ENCODE results near the gene PPP1R12B.
"Not testable (repeated sequence)": the region's sequence is repeated elsewhere in the genome, so short reads cannot be mapped to it uniquely, and the experiment has no call there.

Gene PPP1R12B

DNA sequence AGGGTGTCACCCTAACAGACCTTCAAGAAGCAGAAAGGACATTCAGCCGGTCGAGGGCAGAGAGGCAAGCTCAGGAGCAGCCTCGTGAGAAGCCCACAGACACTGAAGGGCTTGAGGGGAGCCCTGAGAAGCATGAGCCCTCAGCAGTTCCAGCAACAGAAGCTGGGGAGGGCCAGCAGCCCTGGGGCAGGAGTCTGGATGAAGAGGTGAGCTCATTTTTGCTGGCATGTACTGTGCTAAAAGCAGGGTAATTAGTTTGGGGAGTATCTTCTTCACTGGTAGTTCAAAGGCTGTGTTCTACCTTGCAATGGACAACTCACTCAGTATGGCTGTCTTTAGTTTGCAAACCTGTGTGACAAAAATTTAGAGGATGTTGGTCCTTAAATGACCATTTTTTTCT, 144.6 kb downstream of the PPP1R12B start:
- DNase-seq: not testable (repeated sequence)

DNA sequence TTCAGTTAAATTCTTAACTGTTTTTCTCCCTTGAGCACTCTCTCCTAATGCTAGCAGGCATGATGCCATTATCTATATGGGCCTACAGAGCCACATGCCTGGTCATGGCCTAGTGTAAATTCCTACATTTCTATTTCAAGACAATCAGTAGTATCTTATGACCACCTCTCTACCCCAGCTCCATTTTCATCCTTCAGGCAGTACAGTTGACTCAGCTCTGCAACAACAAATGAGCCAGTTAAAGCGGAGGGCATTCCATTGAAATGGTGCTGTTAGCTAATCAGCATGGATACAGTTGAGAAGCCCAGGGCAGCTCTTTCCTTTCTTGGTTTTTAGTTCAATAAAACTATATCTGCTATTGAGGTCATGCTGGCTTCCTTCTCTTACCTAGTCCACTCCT, 150.0 kb downstream of the PPP1R12B start:
- no peak for DNase-seq

DNA sequence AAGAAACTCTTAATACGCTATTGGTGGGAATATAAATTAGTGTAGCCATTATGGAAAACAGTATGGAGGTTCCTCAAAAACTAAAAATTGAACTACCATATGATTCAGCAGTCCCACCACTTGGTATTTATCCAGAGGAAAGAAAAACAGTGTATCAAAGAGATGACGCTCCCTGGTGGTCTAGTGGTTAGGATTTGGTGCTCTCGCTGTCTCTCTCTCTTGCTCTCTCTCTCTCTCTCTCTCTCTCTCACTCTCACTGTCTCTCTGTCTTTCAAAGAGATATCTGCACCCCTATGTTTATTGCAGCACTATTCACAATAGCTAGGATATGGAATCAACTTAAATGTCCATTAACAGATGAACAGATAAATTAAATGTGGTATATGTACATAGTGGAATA, 151.5 kb downstream of the PPP1R12B start:
- DNase-seq: not testable (repeated sequence)

DNA sequence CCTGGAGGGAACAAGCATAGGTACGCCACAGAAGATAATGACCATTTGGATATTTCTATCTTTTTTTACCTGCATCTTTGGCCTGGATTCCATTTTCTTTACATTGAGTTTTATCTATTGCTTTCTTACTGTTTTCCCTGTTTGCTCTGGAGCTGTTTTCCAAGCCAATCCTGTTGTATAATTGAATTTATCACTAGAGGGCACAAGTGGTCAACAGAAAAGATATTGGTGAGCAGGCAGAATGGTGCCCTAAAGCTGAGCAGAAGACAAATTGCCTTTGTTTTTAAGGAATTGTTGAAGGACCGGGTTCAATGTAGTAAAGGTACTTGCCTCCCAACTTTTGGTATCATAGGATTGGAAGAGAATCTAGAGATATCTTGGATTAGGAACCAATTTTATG, 152.8 kb downstream of the PPP1R12B start:
- peak; percentile 10 for DNase-seq

DNA sequence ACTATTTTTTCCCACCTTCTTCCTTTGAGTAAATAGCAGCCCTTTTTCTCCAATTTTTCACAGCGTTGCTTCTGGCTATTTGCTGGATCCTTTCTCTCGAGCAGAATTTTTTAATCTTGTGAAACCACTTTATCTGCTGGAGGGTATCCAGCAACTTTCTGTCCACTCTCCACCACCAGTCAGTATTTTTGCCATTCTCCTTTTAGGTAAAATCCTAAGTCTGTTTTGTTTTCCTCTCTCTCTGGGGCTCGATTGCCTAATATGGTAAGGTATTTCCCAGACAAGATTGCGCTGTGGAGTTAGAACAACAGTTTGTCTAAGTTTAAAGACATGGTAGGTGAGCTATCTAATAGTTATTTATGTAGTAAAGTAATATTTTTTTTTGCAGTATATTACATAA, 156.9 kb downstream of the PPP1R12B start:
- DNase-seq: no peak

DNA sequence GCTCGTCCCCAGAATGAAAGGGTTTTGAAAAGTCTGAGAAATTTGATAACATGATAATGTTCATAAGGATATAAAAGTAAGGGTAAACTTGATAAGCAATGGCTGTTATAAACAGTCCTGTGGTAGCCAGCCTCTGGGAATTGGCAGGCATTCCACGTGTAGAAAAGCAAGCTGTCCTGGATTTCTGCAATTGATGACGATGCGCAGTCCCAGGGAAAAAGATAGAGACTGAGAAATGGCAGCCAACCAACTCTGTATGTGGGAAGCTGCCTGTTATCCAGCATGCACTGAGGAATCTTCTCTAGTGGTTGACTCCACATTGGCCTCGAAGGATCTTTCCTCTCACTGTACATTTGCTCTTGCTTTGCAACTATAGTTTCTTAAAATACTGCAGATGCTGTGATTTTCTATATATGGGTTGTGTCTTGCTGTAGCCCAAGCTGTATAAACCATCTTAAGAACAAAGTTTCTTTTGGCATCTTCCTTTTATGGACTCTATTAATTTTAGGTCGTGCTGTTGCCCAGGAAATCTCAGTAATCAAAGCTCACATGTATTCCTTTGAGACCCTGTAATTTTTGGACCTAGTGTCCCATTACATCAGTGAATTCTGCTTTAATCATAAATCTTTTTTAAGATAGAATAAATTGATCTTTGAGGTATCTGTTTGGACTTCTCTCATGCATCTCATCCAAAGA, 157.5 kb downstream of the PPP1R12B start:
- not testable (repeated sequence) for DNase-seq

DNA sequence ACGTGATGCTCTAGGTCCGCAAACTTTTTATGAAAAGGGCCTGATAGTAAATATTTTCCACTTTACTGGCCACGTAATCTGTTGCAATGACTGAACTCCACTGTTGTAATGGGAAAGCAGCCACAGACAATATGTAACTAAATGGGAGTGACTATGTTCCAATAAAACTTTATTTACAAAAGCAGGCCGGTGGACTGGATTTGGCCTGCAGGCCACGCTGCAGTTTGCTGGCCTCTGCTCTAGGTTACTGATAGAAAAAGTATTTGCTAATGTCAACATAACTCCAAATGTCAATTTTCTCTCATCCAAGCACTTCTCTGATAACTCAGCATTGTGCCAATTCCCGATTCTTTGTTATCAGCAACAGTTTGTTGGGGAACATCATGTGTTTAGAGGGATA, 160.4 kb downstream of the PPP1R12B start:
- DNase-seq: not testable (repeated sequence)

DNA sequence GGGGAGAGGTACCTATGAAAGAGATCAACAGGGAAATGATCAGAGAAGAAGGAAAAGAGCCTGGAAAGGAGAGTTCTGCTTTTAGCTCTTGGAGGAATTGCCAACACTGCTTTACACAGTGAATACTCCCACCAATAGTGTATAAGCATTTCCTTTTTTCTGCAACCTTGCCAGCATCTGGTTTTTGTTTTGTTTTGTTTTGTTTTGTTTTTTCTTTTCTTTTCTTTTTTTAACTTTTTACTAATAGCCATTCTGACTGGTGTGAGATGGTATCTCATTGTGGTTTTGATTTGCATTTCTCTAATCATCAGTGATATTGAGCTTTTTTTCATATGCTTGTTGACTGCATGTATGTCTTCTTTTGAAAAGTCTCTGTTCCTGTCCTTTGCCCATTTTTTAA, 165.4 kb downstream of the PPP1R12B start:
- not testable (repeated sequence) for DNase-seq

DNA sequence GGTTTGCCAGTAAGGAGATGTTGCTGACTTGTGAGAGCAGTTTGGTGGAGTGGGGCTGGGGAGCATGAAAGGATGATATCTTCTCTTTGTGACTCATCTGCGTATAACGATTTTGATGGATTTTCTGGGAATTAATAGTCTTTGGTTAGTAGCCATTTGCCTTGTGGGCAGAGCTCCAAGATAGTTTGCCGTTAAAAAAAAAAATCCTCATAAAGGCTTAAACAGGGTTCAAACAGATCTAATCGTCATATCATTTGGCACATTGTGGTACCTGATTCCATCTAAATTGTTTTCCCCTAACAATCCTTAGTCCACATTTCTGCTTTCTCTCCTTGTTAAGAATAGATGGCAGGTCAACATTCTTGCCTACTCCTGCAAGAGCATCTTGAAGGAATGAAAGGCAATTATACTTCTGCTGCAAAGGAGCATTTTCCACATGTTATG, 168.0 kb downstream of the PPP1R12B start:
- DNase-seq: no peak

DNA sequence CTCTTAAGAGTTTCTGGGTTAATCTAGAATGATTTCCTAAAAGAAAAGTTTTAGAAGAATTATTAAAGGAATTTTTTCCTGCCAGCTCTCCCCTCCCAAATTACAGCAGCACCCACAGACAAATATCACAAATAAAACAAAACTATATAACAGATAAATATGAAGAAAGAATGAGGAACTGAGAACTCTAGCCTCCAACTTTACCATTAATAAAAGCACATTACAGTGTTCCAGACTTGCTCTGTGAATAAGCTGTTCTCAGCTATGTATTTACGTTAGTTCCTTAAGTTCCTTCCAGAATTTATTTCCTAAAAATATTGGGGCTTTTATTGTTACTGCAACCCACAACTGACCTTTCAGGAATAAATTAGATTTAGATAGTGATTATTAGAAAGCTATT, 168.6 kb downstream of the PPP1R12B start:
- not testable (repeated sequence) for DNase-seq

DNA sequence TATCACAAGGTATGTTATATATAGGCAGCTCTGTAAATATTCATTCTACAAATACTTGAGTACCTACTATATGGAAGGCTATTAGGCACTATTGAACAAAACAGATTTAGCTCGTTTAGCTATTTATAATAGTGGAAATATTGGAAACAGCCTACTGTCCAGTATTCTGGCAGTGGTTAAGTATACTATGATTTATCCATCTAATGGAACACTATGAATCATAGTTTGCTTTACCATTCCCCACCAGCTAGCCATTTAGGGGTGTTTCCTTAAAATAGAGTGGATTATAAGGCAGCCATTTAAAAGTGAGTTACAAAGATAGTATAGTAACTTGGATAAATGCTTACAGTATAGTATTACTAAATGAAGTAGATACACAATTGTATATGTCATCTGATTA, 169.7 kb downstream of the PPP1R12B start:
- not testable (repeated sequence) for DNase-seq

DNA sequence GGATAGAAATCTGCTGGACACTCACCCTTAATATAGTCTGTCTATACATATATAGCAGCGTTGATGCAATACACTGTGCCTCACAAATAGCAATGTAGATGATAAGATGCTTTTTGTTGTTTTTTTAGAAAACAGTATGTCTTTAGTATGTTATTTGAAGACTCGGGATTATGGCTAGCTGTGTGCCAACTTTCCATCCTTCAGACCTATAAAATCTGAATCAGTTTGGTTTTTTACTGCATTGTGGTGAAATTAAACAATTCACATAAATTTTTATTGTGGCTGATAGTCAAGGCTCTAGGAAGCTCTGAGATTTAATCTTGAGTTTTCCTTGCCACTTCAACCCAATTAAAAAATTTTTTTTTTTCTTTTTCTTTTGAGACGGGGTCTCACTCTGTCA, 170.4 kb downstream of the PPP1R12B start:
- DNase-seq: not testable (repeated sequence)

DNA sequence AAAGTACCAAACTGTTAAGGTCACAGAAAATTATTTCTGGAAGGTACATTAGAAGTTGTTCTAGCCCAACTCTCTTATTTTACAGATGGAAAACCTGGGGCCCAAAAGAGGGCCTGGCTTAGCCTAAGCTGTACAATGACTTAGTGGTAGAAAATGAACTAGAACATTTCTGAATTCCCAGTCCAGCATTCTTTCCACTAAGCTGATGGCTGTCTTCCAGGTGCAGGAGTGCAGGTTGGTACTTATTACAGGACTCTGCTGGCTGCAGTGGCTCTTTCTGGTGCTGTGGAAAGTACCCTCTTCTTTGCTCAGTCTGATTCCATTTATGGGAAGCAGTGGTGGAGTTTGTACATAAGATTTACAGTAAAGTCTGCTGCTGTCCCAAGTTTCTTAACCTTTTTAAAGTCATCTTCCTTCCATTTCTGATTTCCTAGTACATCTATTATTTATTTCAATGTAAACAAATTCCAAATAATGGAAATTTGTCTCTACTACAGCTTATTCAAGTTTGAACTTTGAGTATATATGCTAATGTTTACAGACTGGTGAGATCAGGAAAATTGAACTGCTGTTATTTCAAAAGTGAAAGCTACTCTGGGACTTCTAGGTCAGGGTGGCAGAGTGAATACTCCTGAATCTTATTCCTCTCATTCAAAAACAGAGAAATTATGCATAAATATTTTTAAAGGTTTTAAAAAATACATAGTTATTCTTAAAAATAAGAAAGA, 171.8 kb downstream of the PPP1R12B start:
- DNase-seq: not testable (repeated sequence)

DNA sequence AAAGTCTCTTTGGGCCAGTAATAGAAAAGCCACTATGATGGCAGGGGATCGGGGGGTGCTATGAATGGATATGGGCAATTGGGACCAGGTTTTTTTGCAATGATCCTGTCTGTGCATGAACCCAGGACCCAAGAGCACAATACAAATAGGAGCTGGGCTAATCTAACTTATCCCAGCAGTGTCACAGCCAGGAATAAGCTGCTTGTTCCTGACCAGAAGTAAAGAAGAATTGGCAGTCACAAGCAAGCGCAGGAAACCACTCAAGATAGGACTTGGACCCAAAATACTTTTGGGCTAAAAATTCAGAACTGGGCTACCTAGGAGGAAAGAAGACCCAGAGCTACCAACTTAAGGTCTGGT, 172.3 kb downstream of the PPP1R12B start:
- DNase-seq: not testable (repeated sequence)

DNA sequence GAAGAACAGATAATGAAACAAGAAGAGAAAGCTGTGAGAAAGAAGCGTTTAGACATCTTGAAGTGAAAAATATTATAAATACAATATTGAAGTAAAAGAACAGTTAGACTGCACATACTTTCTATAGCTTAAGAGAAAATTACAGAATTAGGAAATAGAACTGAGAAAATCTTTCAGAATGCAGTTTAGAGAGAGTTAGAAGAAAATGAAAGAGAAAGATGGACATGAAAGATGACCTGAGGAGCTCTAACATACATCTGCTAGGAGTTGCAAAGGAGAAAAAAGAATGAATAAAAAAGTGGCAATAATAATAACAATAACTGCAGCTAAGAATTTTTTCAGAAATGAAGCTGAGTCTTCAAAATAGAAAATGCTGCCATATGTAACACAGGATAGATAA, 173.0 kb downstream of the PPP1R12B start:
- DNase-seq: not testable (repeated sequence)

DNA sequence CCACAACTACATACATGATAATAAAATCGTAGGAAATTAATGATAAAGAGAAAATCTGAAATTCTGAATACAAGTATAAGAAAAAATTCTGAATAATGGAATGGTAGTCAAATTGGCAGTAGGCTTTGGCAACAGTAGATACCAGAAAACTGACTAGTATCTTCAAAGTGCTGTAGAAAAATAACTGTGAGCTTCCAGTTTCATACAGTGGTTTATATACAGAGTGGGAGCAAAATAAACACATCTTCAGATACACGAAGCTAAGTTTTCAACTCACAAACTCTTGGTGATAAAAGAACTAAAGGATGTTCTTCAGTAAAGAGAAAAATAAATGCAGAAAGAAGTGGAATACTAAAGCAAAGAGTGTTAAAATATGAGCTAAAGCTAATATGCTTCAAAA, 173.4 kb downstream of the PPP1R12B start:
- DNase-seq: no peak

DNA sequence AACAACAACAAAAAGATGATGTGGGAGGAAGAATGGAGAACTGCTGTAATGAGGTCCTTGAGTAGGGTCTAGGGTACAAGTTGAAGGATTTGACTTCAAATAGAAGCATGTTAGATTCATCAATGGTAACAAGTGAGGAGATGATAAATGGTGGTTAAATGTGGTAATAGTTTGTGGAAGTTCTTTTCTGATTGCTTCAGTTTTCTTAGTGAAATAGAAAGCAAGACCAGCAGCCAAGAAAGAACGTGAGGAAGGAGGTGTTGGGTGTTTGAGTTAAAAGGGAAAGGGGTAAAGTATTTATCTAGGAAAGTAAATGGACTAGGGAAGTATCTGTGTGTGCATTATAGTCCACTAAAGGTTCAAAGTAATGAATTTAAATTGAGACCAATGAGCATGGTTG, 177.6 kb downstream of the PPP1R12B start:
- DNase-seq: not testable (repeated sequence)

DNA sequence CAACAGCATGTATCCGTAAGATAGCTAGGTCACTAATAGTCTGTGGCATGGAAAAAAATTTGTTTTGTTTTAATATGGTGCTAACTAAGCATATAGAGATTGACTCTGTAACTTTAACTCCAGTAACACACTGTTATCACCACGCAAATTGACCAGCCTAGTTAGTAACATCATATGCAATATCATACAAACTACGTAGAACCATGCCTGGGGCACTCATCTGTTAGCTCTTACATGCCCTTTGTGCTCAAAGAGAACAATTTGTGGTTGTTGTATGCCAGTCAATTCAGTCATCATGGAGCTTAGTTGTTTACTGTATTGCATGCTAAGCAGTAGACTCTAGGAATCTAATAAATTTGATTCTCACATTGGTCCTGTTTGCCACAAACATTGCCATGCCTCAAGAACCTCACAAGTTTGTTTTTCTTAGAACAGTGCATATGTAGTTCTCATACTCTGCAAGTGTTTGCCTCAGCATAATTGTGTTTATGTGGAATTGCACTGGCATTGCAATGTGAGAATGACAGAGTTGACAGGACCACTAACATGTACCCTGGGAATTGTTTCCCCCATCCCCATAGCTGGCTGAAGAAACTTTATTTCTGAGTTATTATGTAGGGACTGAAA, 179.7 kb downstream of the PPP1R12B start:
- not testable (repeated sequence) for DNase-seq

DNA sequence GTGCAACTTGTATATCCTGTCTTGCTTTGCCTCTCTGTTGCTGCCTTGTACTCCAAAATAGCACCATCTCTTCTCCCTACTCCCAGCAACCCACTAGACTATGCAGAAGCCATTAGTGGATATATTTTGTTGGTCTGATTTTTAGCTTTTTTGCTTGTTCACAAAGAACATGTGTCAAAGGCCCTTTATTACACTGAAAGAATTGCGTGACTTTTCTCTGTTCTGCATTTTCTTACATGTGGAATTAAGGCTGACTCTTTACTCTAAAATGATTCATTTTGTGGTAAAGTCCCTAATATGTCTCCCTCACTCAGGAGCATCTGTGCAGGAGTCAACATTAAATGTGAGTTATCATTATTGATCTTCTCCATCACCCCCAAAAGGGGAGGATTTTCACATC, 182.2 kb downstream of the PPP1R12B start:
- DNase-seq: not testable (repeated sequence)

DNA sequence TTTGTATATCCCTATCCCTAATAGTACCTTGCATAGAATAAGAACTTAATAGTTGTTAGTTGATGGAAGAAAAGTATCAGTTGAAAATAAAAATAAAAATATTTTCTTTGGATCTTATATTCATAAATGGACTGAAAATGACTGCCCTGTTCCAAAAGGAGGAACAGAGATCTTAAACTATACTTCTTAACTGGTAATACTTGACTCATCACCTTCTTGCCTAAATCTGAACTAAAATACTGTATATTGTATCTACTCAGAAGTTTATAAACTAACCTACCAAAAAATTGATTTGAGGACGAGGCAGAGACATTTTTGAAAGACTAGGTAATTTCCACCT, 182.9 kb downstream of the PPP1R12B start:
- DNase-seq: no peak

DNA sequence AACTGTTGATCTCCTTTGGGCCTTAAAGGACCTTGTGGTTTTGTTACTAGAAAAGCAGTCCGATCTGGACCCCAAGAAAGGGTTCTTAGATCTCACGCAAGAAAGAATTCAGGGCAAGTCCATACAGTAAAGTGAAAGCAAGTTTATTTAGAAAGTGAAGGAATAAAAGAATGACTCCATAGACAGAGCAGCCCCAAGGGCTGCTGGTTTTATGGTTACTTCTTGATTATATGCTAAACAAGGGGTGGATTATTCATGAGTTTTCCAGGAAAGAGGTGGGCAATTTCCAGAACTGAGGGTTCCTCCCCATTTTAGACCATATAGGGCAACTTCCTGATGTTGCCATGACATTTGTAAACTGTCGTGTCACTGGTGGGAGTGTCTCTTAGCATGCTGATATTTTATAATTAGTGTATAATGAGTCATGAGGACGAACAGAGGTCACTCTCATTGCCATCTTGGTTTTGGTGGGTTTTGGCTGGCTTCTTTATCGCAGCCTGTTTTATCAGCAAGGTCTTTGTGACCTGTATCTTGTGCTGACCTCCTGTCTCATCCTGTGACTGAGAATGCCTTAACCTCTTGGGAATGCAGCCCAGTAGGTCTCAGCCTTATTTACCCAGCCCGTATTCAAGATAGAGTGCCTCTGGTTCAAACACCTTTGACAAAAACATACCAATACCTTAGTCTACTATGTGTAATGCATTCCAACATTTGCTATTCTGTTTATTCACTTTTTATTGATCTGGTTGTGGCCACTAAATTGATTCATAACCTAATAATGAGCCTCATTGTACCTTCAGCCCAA, 183.5 kb downstream of the PPP1R12B start:
- DNase-seq: not testable (repeated sequence)

DNA sequence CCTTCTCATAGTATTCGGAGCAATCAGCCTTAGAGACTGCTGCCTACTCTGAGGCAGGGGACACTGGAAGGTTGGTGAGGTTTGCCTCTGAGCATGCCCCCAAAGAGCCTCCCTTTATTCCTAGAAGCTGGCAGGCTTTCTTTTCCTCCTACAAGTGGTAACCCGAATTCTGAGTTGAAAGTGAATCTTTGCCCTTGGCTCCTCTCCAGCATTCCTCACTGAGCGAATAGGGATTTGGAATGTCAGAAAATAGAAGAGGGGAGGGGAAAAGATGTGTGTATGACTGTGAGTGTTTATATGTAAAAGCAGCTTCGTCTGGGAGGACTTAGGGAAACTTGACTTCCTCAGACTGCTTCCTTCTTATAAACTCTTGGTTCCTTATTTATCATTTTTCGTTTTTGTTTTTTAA, 190.7 kb downstream of the PPP1R12B start:
- not testable (repeated sequence) for DNase-seq

DNA sequence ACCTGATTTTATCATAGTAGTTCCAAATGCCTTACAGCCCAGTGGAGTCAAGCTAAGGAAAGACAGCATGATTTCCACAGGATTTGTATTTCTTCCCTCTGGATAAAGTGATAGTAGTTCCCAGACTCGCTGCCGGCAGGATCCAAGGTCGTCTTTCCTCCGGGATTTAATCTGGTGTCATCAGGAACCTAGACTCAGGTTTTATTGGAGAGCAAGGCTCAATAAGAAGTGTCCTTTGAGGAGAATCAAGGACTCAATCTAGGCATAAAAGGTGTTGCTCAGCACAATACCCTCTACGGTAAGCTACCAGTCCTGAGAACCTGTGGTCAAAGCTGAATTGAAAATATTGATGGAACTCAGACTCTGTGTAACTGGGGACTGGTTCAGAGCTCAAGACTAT, 191.1 kb downstream of the PPP1R12B start:
- not testable (repeated sequence) for DNase-seq

Measured in NCI-H146 (cell line).